GM12878 (cell line): Measurements from ENCODE around the gene PPL. TPM values are rescaled to one million over a fixed set of nuclear protein-coding genes. Genes with fewer than 3 reads are reported as not detected.

Experiments used
- ATAC-seq: fragments of 200-7000 bp; cut with Tn5 transposase; 3 replicates; pipeline ENCODE4 v1.9.1; 2020; ENCODE audit warnings: mild to moderate bottlenecking, moderate library complexity
- BruUV-seq: library from RNA; stranded (reverse); fragments of 400-500 nt; replicated peaks from 2 replicates; lab custom pipeline; 2021; lab: Mats Ljungman, UMichigan
- CTCF ChIA-PET: fragments of 300-600 bp; sonication (Branson Sonifier 250); formaldehyde crosslinking; extraction: SDS; loops from one replicate; lab custom pipeline; 2021; ENCODE audit warnings: inconsistent platforms; lab: Yijun Ruan, JAX
- POLR2A ChIA-PET: fragments of 350-600 bp; formaldehyde crosslinking; extraction: SDS; loops from one replicate; lab custom pipeline; 2021; ENCODE audit warnings: inconsistent platforms; lab: Charles Lee
- RAD21 ChIA-PET: fragments of 300-600 bp; sonication (Branson Sonifier 250); formaldehyde crosslinking; loops from one replicate; lab custom pipeline; 2023; ENCODE audit warnings: antibody characterized with exemption; ENCODE audit not compliant: unreplicated experiment; lab: Charles Lee
- SMC1A ChIA-PET: fragments of 300-600 bp; sonication (Branson Sonifier 250); formaldehyde crosslinking; loops from one replicate; lab custom pipeline; 2023; ENCODE audit not compliant: unreplicated experiment, uncharacterized antibody; lab: Charles Lee
- DNase-seq: peaks from one replicate; pipeline ENCODE4 v3.0.0-alpha.2; 2011; ENCODE audit warnings: low read depth, low spot score
- FAIRE-seq: peaks from 3 replicates; lab custom pipeline; 2011; peaks lifted over from hg19 to GRCh38; lab: Jason Lieb, UNC
- H2AFZ ChIP-seq: 2 replicates; pipeline ENCODE4 v1.6.0; 2011; ENCODE audit warnings: low read depth, low read length, control low read depth; ENCODE audit not compliant: control insufficient read depth
- H3K27ac ChIP-seq: 2 replicates; pipeline ENCODE4 v1.5.1; 2011; ENCODE audit warnings: control low read depth; ENCODE audit not compliant: control insufficient read depth, insufficient read depth
- H3K27me3 ChIP-seq, 2 experiments: replicated peaks in 1 of 2; 2 replicates each; pipeline versions ENCODE4 v1.6.0 to v1.6.1; 2011; ENCODE audit warnings: low read length in 1 of 2; ENCODE audit not compliant: control insufficient read depth in 2 of 2, insufficient read depth in 2 of 2
- H3K36me3 ChIP-seq, 2 experiments: 2 replicates each; pipeline ENCODE4 v1.5.1; 2011; ENCODE audit warnings: low read length in 1 of 2; ENCODE audit not compliant: control insufficient read depth in 2 of 2, insufficient read depth in 2 of 2
- H3K4me1 ChIP-seq: 2 replicates; pipeline ENCODE4 v1.6.1; 2011; ENCODE audit warnings: mild to moderate bottlenecking, low read length, moderate library complexity, mixed read lengths; ENCODE audit not compliant: control insufficient read depth, insufficient read depth
- H3K4me2 ChIP-seq: 2 replicates; pipeline ENCODE4 v1.6.0; 2011; ENCODE audit warnings: control low read depth; ENCODE audit not compliant: control insufficient read depth, insufficient read depth
- H3K4me3 ChIP-seq: fragments of 200-600 bp; sonication (generic); 2 replicates; pipeline ENCODE4 v1.5.1; 2016
- H3K79me2 ChIP-seq: 2 replicates; pipeline ENCODE4 v1.6.0; 2011; ENCODE audit warnings: low read length; ENCODE audit not compliant: control insufficient read depth, insufficient read depth
- H3K9ac ChIP-seq: 2 replicates; pipeline ENCODE4 v1.8.0; 2011; ENCODE audit warnings: low read length, control low read depth, mixed read lengths; ENCODE audit not compliant: control insufficient read depth, insufficient read depth
- H3K9me3 ChIP-seq: replicated peaks from 3 replicates; pipeline ENCODE4 v1.5.1; 2011; ENCODE audit warnings: mild to moderate bottlenecking, low read length; ENCODE audit not compliant: control insufficient read depth, insufficient read depth
- H4K20me1 ChIP-seq: 2 replicates; pipeline ENCODE4 v1.6.0; 2011; ENCODE audit not compliant: control insufficient read depth, insufficient read depth
- CREB1 ChIP-seq: IDR thresholded peaks from 2 replicates; pipeline ENCODE4 v1.6.1; 2012; ENCODE audit warnings: low read depth, mild to moderate bottlenecking, inconsistent platforms
- ESRRA ChIP-seq: IDR thresholded peaks from 2 replicates; pipeline ENCODE4 v1.6.1; 2012; ENCODE audit warnings: mild to moderate bottlenecking, low read length, improper control_type of control experiment
- GATAD2B ChIP-seq: fragments of 450-650 bp; conservative IDR thresholded peaks from 2 replicates; pipeline ENCODE4 v1.6.1; 2017; ENCODE audit warnings: low read depth, mild to moderate bottlenecking, moderate library complexity
- HDAC6 ChIP-seq: fragments of 200-600 bp; sonication (generic); IDR thresholded peaks from one replicate; pipeline ENCODE4 v1.8.0; 2017; ENCODE audit warnings: antibody characterized with exemption; ENCODE audit not compliant: unreplicated experiment
- IRF3 ChIP-seq: fragments of 450-650 bp; IDR thresholded peaks from 2 replicates; pipeline ENCODE4 v1.6.1; 2014; ENCODE audit warnings: mild to moderate bottlenecking
- MEF2B ChIP-seq: fragments of 450-650 bp; IDR thresholded peaks from 2 replicates; pipeline ENCODE4 v1.6.1; 2018; ENCODE audit warnings: mild to moderate bottlenecking, moderate library complexity; ENCODE audit not compliant: partially characterized antibody, poor library complexity, severe bottlenecking
- MXI1 ChIP-seq: fragments of 150-350 bp; IDR thresholded peaks from 2 replicates; pipeline ENCODE4 v1.6.1; 2011; ENCODE audit warnings: low read depth, mild to moderate bottlenecking, inconsistent platforms, low read length, improper control_type of control experiment
- NFIC ChIP-seq: IDR thresholded peaks from 2 replicates; pipeline ENCODE4 v1.6.1; 2012; ENCODE audit warnings: low read depth, mild to moderate bottlenecking, inconsistent platforms, low read length, moderate library complexity
- NR2C1 ChIP-seq: fragments of 450-650 bp; IDR thresholded peaks from 2 replicates; pipeline ENCODE4 v1.6.1; 2017; ENCODE audit warnings: antibody characterized with exemption, mild to moderate bottlenecking, moderate library complexity
- PBX3 ChIP-seq: IDR thresholded peaks from 2 replicates; pipeline ENCODE4 v1.6.1; 2011; ENCODE audit warnings: mild to moderate bottlenecking, low read depth, low read length, moderate library complexity; ENCODE audit not compliant: insufficient replicate concordance
- RAD21 ChIP-seq: IDR thresholded peaks from 2 replicates; pipeline ENCODE4 v1.6.1; 2011; ENCODE audit warnings: mild to moderate bottlenecking, low read depth, low read length, moderate library complexity; ENCODE audit not compliant: insufficient read depth
- SREBF1 ChIP-seq: IDR thresholded peaks from 2 replicates; pipeline ENCODE4 v1.6.1; 2012; ENCODE audit warnings: mild to moderate bottlenecking, low read length
- SREBF2 ChIP-seq: IDR thresholded peaks from 2 replicates; pipeline ENCODE4 v1.6.1; 2012; ENCODE audit warnings: mild to moderate bottlenecking, low read length
- STAT1 ChIP-seq: fragments of 450-650 bp; conservative IDR thresholded peaks from 2 replicates; pipeline ENCODE4 v1.6.1; 2014; ENCODE audit warnings: antibody characterized with exemption, mild to moderate bottlenecking
- TBL1XR1 ChIP-seq: IDR thresholded peaks from 2 replicates; pipeline ENCODE4 v1.6.1; 2012; ENCODE audit warnings: low read depth, low read length, improper control_type of control experiment
- ZBTB40 ChIP-seq: fragments of 450-650 bp; IDR thresholded peaks from 2 replicates; pipeline ENCODE4 v1.6.1; 2016; ENCODE audit warnings: mild to moderate bottlenecking, moderate library complexity, borderline replicate concordance
- WGBS: methylation state at CpG from one replicate; pipeline ENCODE4 v1.1.6; 2016; ENCODE audit warnings: low lambda C conversion rate; ENCODE audit not compliant: insufficient replicate concordance, insufficient coverage; ENCODE audit errors: missing lambda C conversion rate; 5-methylcytosine and 5-hydroxymethylcytosine counted together
- in situ Hi-C: fragments of 300-500 bp; cut with MboI; formaldehyde crosslinking; loops from 9 replicates; pipeline ENCODE4 v1.14.3; 2018; ENCODE audit warnings: mixed read lengths
- intact Hi-C: fragments of 100-400 bp; cut with micrococcal nuclease; formaldehyde crosslinking; loops from one replicate; pipeline ENCODE4 v1.14.2; 2022; ENCODE audit not compliant: unreplicated experiment
- polyA plus RNA-seq, 11 experiments: library from polyadenylated mRNA; depleted of rRNA in 4 of 11; unstranded in 6 of 11; stranded (reverse) in 5 of 11; fragments of >200 nt; fragmentation: Nextera tagmentation in 4 of 11; fragmentation: Illumina TruSeq in 1 of 11; extraction: Ambion mirVana in 4 of 11; extraction: Trizol in 1 of 11; gene quantifications; 1 replicate in 1 of 11; 2 replicates in 10 of 11; pipeline versions ENCODE4 v1.2.1 to v1.2.3, GENCODE V29; 2011 to 2016; ENCODE audit warnings: inconsistent platforms in 2 of 11, missing spikeins in 2 of 11, low read depth in 1 of 11
- total RNA-seq, 4 experiments: library from RNA; depleted of rRNA in 3 of 4; stranded (reverse); fragments of >200 nt in 3 of 4; fragmentation: Illumina TruSeq in 1 of 4; extraction: Trizol in 1 of 4; gene quantifications; 2 replicates each; pipeline versions ENCODE4 v1.2.1 to v1.2.3, GENCODE V29; 2013 to 2021

The PPL gene
- total and polyA plus RNA-seq, 10 of the 15 experiments (the other 5 are each of a cell fraction or from before 2014, with no cell fraction given), result 0.03 to 0.47 (median 0.05) TPM; not detected in 2

GRCh38 chr16:4979164-4979563, 42.2 kb upstream of the PPL start (continued):
- TF ChIP-seq CREB1 (no peak), MEF2B (no peak), NR2C1 (no peak)

GRCh38 chr16:4976611-4977145, 39.7 kb upstream of the PPL start:
- CTCF ChIA-PET, result interaction anchor here (1.0 kb wide), 1 partner anchor 107 kb away, joined by 3 read pairs; no protein-coding TSS in a partner anchor
- TF ChIP-seq RAD21 (no peak), TBL1XR1 (no peak), NFIC (no peak), SREBF2 (no peak), SREBF1 (no peak), PBX3 (no peak), HDAC6 (no peak), GATAD2B (no peak), ZBTB40 (no peak), STAT1 (no peak), MXI1 (no peak), IRF3 (no peak), ESRRA (no peak)

More at GRCh38 chr16:4976611-4977145, 39.7 kb upstream of the PPL start:
- H3K4me1 ChIP-seq, result peaks cover 17% of the 10 kb centered on the region
- intact Hi-C loops (loop anchor here (10.0 kb wide), 1 partner anchor 88 kb away; the partner anchor contains the start of gene C16orf89), in situ Hi-C loops (no loop called here)
- ATAC-seq, result no peak
- no peak for FAIRE-seq
- RAD21 ChIA-PET, result interaction anchor here (0.6 kb wide), 1 partner anchor 31 kb away, joined by 4 read pairs; no protein-coding TSS in a partner anchor
- H3K27me3 ChIP-seq, result no peaks in the 10 kb centered on the region; a peak in 1 of 4 replicates
- no peak overlapping the region for H3K4me2 ChIP-seq
- no peaks in the 10 kb centered on the region for H3K79me2 ChIP-seq
- no peak overlapping the region for H3K9ac ChIP-seq
- no peak overlapping the region for H2AFZ ChIP-seq
- POLR2A ChIA-PET, result interaction anchor here (0.5 kb wide), 1 partner anchor 205 kb away, joined by 3 read pairs; no protein-coding TSS in a partner anchor
- SMC1A ChIA-PET, result no interaction called here
- no peaks in the 10 kb centered on the region for H4K20me1 ChIP-seq
- no peak for DNase-seq
- H3K27ac ChIP-seq, result no peak overlapping the region
- no peaks in the 10 kb centered on the region for H3K36me3 ChIP-seq
- BruUV-seq, result no TSS peak
- H3K9me3 ChIP-seq, result peaks cover 5% of the 10 kb centered on the region; the same call in 1 of the 3 replicates
- H3K4me3 ChIP-seq, result no peak overlapping the region
- 89% methylated on average over 5 of the region's 5 CpGs for WGBS
